Left ventricle myocardium superior (tissue), 1 donor: ENCODE measurements around the gene MYO5B. TPM values are rescaled to one million over a fixed set of nuclear protein-coding genes. Genes with fewer than 3 reads are reported as not detected.

Experiments used
- ATAC-seq: fragments of 200-7000 bp; cut with Tn5 transposase; one replicate; pipeline ENCODE4 v1.9.1; 2020; ENCODE audit warnings: mild to moderate bottlenecking, moderate library complexity
- DNase-seq: peaks from one replicate; pipeline ENCODE4 v3.0.0-alpha.2; 2020
- intact Hi-C: fragments of 100-400 bp; cut with micrococcal nuclease; formaldehyde crosslinking; loops from one replicate; pipeline ENCODE4 v1.11.0; 2022
- total RNA-seq: library from RNA; stranded (reverse); fragmentation: NEBNext Ultra II Directional; extraction: Animal tissue kit (Norgen Biotek cat#: 25700); gene quantifications from one replicate; pipeline ENCODE4 v1.2.1, GENCODE V29; 2021
- donor health status: DM: no; HTN: yes; CAD: no; lungs with severe emphysema.

The MYO5B gene
- total RNA-seq, 1 donor from 2014 or later, result 1.1 TPM

DNA sequence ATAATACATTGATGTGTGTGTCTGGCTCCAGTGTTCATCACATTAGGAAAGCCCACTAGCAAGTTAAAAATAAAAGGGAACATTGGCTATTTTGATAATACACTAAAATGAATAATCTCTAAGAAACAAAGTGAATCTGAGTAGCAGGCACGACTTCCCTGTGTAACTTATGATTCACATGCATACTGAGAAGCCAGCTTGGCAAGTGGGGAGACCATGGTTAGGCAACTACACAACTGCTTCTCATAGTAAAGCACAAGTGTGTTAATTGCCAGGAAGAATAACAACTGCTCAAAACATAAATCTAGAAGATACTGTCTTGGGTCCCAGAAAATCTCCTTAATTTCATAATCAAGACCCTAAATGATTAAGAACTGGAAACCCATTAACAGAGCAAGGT, 4.0 kb downstream of the MYO5B start:
- intact Hi-C loops, result no loop called here
- DNase-seq, result no peak
- ATAC-seq, result no peak

GRCh38 chr18:50190236-50190635, 4.7 kb downstream of the MYO5B start:
- no peak for ATAC-seq
- no peak for DNase-seq
- intact Hi-C loops, result no loop called here

GRCh38 chr18:50189160-50189559, 5.8 kb downstream of the MYO5B start:
- ATAC-seq, result no peak
- intact Hi-C loops, result no loop called here

GRCh38 chr18:50188652-50189051, 6.3 kb downstream of the MYO5B start:
- intact Hi-C loops, result no loop called here
- ATAC-seq, result no peak
- no peak for DNase-seq

More at GRCh38 chr18:50189160-50189559, 5.8 kb downstream of the MYO5B start:
- no peak for DNase-seq

DNA sequence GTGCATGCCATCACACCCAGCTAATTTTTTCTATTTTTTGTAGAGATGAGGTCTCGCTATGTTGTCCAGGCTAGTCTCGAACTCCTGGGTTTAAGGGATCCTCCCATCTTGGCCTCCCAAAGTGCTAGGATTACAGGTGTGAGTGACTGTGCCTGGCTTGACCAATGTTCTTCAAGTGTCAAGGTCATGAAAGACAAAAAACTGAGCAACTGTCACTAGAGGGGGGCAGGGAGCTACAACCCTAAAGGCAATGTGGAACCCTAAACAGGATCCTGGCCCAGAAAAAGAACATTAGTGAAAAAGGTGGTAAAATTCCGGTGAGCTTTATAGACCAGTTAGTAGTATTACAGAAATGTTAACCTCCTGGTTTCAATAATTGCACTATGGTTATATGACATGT, 7.3 kb downstream of the MYO5B start:
- intact Hi-C loops, result no loop called here
- DNase-seq, result no peak
- no peak for ATAC-seq

GRCh38 chr18:50186385-50186784, 8.6 kb downstream of the MYO5B start:
- DNase-seq (no peak), ATAC-seq (no peak)
- intact Hi-C loops, result no loop called here

DNA sequence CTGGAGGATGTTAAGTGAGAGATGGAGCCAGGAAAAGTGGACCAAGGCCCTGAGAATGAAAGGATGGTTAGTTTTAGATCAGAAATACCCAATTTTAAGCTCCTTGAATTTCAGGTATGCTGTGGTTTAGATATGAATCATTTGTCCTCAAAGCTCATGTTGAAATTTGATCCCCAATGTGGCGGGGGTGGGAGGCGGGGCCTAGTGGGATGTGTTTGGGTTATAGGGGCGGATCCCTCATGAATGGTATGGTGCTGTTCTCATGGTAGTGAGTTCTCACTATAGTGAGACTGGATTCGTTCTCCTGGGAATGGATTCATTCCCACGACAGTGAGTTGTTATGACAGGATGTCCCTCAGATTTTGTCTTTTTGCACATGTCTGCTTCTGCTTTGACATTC, 11.4 kb downstream of the MYO5B start:
- DNase-seq (no peak), ATAC-seq (no peak)
- intact Hi-C loops, result no loop called here

GRCh38 chr18:50182511-50182910, 12.4 kb downstream of the MYO5B start:
- ATAC-seq (no peak), DNase-seq (no peak)
- intact Hi-C loops, result no loop called here

DNA sequence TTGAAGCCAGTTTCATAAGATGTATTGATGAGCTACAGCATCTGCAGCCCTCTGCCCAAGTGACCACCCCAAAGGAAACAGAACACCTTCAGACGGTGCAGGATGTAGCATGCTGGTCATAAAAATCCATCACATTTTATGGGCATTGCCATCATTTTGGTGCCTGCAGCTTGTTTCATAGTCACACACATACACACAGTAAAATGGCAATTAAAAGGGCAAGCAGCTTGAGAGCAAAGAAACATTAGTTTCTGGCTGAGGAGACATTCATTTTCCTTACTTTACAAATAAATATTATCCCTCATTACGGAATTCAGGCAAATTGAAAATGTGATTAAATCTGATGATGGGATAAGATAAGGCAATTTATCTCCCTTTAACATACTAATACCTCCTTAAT, 13.4 kb downstream of the MYO5B start:
- ATAC-seq (no peak), DNase-seq (no peak)
- intact Hi-C loops, result no loop called here

- DNase-seq (no peak), ATAC-seq (no peak)
- intact Hi-C loops, result no loop called here
Measured at GRCh38 chr18:50179465-50179864, 15.5 kb downstream of the MYO5B start.

GRCh38 chr18:50177294-50177992, 17.5 kb downstream of the MYO5B start:
- no peak for DNase-seq
- intact Hi-C loops, result no loop called here
- no peak for ATAC-seq

- DNase-seq (no peak), ATAC-seq (no peak)
- intact Hi-C loops, result no loop called here
Measured at GRCh38 chr18:50172367-50172766, 22.6 kb downstream of the MYO5B start.

- DNase-seq (no peak), ATAC-seq (no peak)
- intact Hi-C loops, result no loop called here
Measured at GRCh38 chr18:50171406-50171805, 23.5 kb downstream of the MYO5B start.

DNA sequence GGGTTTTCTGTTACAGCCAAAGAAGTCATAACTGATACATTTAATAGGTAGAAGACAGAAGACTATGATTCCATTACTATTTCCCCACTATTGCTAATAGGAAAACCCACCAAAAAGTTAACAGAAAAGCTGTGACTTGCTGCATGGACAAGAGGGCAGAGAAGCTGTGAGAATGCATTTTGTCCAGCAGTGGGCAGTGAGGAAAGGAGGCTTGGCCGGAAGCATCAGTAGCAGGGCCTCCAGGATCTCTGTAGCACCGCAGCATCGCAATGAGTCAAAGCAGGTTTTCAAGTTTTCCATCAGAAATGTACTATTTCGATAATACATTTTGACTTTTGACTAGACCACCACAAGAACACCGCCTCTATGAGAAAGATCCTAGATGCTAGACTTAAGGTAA, 24.9 kb downstream of the MYO5B start:
- intact Hi-C loops, result no loop called here
- DNase-seq (no peak), ATAC-seq (no peak)

DNA sequence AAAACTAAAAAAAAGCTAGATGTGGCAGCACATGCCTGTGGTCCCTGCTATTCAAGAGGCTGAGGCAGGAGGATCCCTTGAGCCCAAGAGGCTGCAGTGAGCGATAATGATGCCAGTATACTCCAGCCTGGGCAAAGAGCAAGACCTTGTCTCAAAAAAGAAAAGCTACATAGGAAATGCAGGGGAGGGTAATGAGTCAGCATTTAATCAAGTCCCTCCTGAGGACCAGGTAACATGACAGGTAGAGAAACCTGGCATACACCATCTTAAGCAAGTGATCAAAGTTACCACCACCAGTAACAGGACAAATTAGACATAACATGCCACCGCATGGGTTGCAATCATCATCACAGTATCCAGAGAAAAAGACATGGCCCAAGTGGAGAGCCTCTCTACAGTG, 25.8 kb downstream of the MYO5B start:
- no peak for DNase-seq
- intact Hi-C loops, result no loop called here
- no peak for ATAC-seq

DNA sequence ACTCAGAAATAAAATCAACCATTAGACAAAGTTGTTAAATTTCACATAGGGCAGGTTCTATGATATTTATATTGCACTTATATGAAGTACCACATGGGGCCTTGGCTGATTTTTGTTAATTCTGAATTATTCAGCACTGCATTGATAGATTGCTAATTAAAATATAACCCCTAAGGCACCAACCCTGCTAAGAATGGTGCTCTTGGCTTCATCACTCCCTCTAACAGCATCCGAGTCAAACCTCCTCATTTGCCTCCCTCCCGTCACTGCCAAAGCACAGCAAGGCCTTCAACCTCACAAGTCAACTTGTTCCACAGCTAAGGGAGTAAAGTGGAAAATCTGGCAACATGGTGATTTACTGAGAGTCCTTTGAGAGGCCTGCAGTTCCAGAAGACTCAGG, 27.0 kb downstream of the MYO5B start:
- intact Hi-C loops, result no loop called here
- ATAC-seq (no peak), DNase-seq (no peak)

DNA sequence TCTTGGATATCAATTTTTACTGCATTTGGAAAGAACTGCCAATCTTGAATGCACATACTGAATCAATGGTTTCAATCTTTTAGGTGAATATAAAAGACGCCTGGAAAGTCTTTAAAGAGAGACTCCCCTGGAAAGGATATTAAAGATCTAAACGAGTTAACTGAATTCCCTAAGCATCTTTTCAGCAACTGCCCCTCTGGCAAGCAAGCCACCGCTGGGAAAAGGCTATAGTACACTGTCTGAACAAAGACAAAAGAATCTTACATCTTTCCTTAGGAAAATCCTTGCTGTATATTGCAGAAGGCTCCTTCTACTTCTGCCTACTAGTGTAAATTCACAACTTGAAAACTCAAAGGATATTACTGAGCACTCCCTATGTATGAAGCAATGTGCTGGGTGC, 28.0 kb downstream of the MYO5B start:
- ATAC-seq (no peak), DNase-seq (no peak)
- intact Hi-C loops, result no loop called here

- intact Hi-C loops, result no loop called here
- no peak for DNase-seq
- ATAC-seq, result no peak
Measured at GRCh38 chr18:50163505-50163904, 31.4 kb downstream of the MYO5B start.

DNA sequence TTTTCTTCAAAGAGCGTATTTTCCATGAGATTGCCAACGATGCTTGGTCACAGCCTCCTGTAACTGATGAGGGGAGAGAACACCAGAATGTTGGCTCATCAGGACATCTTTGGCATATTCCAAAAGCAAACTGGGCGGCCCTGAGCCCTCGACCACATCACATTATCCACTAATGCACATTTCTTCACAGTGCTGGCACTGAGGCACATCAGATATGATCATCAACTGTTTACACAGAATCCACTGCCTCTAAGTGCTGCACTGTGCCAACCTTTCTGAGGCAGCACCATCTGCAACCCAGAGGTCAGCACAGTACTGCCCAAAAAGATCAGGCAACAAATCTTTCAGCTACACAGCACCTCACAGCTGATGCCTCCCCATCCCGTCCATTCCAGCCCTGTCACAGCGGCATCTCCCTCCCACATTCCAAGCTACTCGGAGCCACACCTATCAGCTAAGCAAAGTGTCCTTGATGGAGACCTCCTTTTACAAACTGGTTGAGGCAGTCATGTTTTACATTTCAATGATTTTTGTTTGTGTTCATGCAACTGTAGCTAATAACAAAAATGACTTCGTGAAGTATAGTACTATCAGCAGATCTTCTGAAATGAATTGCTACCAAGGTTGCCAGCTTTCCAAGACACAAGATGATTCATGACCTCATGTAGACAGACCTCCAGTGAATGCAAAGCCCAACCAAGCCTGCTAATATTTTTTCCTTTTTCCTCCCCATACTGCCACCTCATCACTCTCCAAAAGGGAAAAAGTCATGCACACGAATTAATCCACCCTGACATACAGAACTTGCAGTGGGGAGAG, 32.3 kb downstream of the MYO5B start:
- no peak for DNase-seq
- intact Hi-C loops, result no loop called here

DNA sequence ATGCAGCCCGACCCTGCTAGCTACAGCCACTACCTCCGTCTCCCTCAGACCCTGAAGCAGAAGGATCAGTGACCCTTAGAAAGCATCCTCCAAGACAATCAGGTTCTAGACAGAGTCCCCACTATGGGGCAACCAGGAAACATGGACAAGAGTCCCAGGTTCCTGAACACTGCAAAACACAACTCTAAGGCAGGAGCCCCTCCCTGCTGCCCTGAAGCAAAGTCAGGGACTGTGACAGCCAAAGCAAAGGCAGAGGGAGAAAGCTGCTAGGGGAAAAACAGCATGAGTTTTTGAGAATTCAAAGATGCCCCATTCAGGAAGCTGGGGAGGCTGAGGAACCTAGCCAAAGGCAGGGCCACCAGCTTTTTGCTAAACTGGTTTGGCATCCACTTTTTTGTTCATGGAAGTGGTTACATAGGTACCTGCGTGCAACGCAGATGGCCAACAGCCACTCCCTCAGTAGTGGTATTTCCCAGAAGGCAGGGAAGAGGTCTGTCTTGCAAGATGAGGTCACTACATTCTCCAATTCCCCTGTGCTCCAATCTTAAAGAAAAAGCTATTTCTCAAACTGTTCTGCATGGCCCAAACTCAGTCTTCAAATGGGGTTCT, 33.2 kb downstream of the MYO5B start:
- DNase-seq (no peak), ATAC-seq (no peak)
- intact Hi-C loops, result no loop called here

More for the DNA sequence above, 32.3 kb downstream of the MYO5B start:
- no peak for ATAC-seq

- ATAC-seq, result no peak
- intact Hi-C loops, result no loop called here
- no peak for DNase-seq
Measured at GRCh38 chr18:50159654-50160046, 35.3 kb downstream of the MYO5B start.
